GM18909 (cell line): ENCODE measurements around the gene TUBGCP6.
"Not testable (repeated sequence)": the region's sequence is repeated elsewhere in the genome, so short reads cannot be mapped to it uniquely, and the experiment has no call there.

Experiments used
- ATAC-seq: cut with Tn5 transposase; IDR thresholded peaks from one replicate; pipeline ENCODE4 v1.9.1; 2021; ENCODE audit warnings: mild to moderate bottlenecking; ENCODE audit not compliant: unreplicated experiment, poor library complexity

The TUBGCP6 gene

GRCh38 chr22:50174382-50175190 is 70.2 kb downstream of the TUBGCP6 start:
- ATAC-seq, result no peak

DNA sequence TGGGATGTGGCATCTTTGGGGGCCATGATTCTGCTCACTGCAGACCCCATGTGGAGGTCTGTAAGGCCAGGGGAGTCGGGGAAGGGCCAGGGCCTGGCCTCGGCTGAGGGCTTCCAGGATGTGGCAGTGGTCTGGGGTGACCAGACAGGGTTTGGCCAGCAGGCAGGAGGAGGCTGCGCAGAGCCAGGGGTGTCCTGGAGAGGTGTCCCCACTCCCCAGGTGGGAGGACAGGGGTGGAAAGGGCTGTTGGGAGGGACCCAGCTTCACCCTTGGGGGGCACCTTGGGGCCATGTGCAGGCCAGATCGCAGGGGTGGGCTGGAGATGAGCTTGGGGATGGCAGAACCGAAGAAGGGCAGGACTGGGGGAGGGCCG is 70.9 kb downstream of the TUBGCP6 start:
- no peak for ATAC-seq

GRCh38 chr22:50173311-50173982 is 71.4 kb downstream of the TUBGCP6 start:
- ATAC-seq, result no peak

- ATAC-seq, result no peak
These were observed 72.8 kb downstream of the TUBGCP6 start for GRCh38 chr22:50171965-50172421.

DNA sequence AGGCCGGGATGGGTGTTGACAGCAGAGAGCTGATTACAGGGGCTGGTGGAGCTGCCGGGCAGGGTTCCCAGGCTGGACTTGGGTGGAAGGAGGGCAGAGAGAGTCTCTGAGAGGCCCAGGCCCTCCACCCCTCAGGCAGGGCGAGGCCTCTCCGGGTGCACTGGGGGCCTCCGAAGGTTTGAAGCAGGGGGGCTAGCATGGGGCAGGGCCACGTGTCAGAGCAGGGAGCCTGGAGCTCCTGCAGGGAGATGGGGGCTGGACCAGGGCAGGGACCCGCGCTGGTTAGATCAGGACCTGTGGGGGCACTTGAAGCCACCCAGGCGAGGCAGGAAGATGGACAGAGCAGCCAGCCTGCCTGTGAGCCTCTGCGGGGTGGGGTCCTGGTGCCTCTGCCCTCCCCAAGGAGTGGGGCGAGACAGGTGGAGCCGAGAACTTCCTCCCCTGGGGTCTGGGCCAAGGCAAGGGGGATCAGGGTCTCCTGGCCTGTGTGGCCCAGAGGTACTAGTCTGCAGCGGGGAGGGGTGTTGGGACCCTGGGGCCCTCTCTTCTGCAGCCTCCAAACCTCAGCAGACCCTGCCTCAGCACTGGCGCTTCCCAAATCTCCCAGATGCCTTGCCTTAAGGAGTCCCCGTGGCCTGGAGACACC is 73.4 kb downstream of the TUBGCP6 start:
- no peak for ATAC-seq

DNA sequence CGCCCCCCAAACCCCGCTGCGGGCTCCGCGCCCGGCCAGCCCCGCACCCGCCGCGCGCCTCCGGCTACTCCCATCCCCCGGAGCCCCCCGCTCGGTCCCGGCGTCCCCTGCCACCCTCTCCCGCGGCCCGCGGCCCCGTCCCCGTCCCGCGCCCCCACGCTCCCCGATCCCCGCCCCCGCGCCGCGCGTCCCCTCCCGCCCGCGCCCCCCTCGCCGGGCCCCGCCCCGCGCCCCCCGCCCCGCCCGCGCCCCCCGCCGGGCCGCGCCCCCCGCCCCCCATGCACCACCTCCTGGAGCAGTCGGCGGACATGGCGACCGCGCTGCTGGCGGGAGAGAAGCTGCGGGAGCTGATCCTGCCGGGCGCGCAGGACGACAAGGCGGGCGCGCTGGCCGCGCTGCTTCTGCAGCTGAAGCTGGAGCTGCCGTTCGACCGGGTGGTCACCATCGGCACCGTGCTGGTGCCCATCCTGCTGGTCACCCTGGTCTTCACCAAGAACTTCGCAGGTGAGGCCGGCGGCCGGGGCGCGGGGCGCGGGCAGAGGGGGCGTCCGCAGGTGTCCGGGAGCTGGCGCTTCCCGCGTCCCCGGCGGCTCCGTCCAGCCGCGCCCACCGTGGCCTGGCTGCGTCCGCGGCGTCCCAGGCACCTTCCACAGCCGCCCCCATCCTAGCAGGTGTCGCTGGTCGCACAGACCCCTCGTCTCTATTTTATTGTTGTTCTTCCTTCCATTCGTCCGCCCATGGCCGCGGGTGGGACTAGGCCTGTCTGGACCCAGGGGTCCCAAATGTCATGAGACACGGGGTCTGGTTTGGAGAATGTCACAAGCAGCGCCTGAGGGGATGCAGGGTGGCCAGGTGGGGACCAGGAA is 74.1 kb downstream of the TUBGCP6 start, which contains the start of gene PANX2:
Gene PANX2, plus strand, starts transcription at position 279 of the 866 bp plus-strand sequence. Its CDS starts 0 bp downstream, at position 279.
- no peak for ATAC-seq

DNA sequence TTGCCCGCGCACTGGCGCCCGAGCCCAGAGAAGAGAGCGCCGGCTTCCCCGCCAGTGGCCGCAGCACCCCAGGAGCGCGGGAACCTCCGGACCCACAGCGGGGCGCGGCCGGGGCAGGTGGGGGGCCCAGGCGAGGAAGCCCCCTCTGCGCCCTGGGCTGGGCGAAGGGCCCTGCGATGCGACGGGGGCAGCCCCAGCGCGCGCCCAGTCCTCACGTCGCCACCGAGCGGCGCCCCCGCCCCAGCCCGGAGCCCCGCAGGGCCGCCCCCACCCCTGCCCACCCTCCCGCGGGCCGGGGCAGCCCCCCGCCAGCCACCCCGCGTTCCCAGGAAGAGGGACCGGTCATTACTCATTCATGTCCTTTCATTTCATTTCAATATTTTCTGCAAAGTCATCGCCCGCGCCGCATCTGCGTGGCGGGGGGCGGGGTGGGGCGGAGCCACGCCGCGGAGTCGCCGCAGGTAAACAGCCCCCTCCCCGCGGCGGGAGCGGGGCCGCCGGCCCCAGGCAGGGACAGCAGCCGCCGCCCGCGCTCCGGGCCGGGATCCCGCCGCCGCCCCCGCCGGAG is 75.0 kb downstream of the TUBGCP6 start:
- ATAC-seq, result no peak

DNA sequence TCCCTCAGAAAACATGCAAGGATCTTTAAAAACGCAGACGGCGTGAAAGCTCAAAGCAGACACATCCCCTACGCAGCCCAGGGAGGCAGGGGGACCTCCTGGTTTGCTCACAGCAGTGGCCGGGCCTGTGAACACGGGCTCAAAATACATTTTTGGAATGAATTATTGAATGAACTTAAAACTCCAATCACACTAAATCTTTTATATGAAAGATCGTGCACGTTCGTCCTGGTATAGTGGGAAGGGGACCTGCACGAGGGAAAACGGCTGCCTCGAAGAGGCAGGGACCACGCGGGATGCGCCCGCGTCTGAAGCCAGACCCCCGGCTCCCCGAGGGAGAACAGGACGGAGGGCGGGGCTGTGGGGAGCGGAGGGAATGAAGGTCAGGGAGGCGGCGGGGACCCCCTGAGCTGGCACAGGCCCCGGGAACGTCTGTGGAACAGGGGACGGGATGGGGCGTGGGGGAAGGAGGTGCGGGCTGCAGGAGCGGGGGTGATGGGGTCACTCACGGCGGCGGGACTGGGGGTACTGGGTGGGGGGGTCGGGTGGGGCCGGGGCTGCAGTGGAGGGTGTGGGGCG is 75.6 kb downstream of the TUBGCP6 start:
- no peak for ATAC-seq

DNA sequence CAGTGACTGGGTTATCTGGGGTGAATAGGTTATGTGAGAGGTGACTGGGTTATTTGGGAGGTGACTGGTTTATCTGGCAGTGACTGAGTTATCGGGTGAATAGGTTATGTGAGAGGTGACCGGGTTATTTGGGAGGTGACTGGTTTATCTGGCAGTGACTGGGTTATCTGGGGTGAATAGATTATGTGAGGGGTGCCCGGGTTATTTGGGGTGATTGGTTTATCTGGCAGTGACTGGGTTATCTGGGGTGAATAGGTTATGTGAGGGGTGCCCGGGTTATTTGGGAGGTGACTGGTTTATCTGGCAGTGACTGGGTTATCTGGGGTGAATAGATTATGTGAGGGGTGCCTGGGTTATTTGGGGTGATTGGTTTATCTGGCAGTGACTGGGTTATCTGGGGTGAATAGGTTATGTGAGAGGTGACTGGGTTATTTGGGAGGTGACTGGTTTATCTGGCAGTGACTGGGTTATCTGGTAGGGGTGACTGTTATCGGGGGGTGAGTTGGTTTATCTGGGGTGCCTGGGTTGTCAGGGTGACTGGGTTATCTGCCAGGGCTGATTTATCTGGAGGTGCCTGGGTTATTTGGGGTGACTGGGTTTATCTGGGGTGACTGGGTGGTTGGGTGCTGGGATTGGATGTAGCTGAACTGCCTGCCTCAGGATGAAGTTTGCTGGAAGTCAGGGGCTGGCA is 76.2 kb downstream of the TUBGCP6 start:
- ATAC-seq, result not testable (repeated sequence)

DNA sequence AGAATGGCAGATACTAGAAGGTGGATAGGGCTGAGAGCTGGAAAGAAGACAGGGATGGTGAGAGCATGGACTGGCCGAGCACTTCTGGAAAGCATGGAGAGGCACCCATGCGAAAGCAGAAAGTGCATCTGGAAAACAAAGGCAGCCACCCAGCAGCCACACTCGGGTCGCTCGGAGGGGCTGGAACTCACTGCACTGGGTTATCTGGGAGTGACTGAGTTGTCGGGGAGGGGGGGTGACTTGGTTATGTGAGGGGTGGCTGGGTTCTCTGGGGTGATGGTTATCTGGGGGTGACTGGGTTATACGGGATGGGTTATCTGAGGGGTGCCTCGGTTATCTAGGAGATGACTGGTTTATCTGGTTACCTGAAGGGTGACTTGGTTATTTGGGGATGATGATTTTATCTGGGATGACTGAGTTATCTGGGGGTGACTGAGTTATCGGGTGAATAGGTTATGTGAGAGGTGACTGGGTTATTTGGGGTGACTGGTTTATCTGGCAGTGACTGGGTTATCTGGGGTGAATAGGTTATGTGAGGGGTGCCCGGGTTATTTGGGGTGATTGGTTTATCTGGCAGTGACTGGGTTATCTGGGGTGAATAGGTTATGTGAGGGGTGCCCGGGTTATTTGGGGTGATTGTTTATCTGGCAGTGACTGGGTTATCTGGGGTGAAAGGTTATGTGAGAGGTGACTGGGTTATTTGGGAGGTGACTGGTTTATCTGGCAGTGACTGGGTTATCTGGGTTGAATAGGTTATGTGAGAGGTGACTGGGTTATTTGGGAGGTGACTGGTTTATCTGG is 76.9 kb downstream of the TUBGCP6 start:
- no peak for ATAC-seq
